Transverse colon (tissue), 3 donors: ENCODE measurements around the gene TMEM175.

Experiments
- EP300 ChIP-seq: sonication (generic); formaldehyde crosslinking; IDR thresholded peaks from one replicate; pipeline ENCODE4 v1.6.1; 2017; ENCODE audit warnings: antibody characterized with exemption, low read depth
- TF ChIP-seq, protein P1 (sequence below), 5 experiments: fragments of 200-600 bp in 3 of 5; fragments of 450-650 bp in 2 of 5; sonication (generic) in 3 of 5; IDR thresholded peaks; 1 replicate in 2 of 5; 2 replicates in 3 of 5; pipeline ENCODE4 v1.5.1; 2016 to 2017; ENCODE audit warnings: antibody characterized with exemption in 5 of 5, inconsistent platforms in 3 of 5, mild to moderate bottlenecking in 2 of 5, moderate library complexity in 1 of 5

DNA sequence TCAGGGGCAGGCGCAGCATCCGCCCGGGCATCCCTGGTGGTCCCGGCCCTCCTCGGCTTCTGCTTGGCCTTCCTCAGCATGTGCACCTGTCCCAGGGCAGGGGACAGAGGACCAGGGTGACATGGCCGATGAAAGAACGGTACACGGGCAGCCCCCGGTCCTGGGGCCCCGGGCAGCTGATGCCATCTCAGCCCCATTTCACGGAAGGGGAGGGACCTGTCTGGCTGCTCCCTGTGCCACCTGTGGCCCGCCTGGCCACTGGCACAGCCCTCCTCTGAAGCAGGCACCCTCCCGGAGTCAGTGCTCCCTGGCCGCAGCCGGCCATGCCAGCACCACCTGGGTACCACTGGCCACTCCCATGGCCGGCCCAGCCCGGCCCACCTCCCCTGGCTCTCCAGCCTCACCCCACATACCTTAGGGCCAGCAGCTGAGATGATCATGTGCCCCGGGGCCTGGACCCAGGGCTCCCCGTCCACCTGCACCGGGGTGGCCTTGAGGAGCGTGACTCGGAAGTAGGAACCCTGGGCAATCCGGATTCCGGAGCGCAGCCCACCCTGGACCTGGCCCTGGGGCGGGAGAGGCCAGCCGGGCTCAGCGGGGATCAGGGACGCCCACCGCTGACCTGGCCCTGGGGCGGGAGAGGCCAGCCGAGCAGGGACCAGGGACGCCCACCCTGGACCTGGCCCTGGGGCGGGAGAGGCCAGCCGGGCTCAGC, 28.5 kb downstream of the TMEM175 start:
- TF ChIP-seq, protein P1, sequence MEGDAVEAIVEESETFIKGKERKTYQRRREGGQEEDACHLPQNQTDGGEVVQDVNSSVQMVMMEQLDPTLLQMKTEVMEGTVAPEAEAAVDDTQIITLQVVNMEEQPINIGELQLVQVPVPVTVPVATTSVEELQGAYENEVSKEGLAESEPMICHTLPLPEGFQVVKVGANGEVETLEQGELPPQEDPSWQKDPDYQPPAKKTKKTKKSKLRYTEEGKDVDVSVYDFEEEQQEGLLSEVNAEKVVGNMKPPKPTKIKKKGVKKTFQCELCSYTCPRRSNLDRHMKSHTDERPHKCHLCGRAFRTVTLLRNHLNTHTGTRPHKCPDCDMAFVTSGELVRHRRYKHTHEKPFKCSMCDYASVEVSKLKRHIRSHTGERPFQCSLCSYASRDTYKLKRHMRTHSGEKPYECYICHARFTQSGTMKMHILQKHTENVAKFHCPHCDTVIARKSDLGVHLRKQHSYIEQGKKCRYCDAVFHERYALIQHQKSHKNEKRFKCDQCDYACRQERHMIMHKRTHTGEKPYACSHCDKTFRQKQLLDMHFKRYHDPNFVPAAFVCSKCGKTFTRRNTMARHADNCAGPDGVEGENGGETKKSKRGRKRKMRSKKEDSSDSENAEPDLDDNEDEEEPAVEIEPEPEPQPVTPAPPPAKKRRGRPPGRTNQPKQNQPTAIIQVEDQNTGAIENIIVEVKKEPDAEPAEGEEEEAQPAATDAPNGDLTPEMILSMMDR (IDR thresholded peaks at IDR 0.05): no peak
- no peak for TF ChIP-seq EP300
